HG03565 (cell line): ENCODE results near the gene WFDC10A.
"Not testable (repeated sequence)": the region's sequence is repeated elsewhere in the genome, so short reads cannot be mapped to it uniquely, and the experiment has no call there.

ENCODE experiments used
- ATAC-seq: cut with Tn5 transposase; IDR thresholded peaks from one replicate; pipeline ENCODE4 v1.9.1; 2021; ENCODE audit warnings: mild to moderate bottlenecking, moderate library complexity; ENCODE audit not compliant: unreplicated experiment

WFDC10A gene

DNA sequence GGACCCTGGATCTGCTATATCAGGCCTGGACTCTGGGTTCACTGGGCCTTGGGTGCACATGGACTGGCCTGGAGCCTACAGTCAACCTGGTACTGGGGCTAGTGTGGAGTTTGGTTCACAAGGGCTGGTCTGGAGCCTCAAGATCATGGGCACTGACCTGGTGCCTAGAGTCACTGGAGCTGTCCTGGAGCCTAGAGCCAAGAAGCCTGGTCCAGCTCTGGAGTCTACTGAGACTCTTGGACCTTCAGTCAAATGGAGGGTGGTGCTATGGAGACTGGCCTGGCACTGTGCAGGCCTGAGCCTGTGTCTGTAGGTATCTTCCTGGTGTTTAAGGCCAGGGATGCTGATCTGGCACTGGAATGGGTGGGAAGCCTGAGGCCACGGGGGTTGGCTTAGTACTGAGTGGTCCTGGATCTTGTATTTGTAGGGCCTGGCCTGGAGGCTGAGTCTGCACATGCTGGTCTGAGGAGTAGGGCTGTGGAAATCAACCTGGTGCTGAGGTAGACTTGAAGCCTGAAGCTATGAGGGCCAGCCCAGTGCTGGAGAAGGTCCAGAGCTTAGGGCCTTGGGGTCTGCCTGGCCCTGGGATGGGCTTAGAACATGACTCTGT lies 18.0 kb downstream of the WFDC10A start:
- no peak for ATAC-seq

DNA sequence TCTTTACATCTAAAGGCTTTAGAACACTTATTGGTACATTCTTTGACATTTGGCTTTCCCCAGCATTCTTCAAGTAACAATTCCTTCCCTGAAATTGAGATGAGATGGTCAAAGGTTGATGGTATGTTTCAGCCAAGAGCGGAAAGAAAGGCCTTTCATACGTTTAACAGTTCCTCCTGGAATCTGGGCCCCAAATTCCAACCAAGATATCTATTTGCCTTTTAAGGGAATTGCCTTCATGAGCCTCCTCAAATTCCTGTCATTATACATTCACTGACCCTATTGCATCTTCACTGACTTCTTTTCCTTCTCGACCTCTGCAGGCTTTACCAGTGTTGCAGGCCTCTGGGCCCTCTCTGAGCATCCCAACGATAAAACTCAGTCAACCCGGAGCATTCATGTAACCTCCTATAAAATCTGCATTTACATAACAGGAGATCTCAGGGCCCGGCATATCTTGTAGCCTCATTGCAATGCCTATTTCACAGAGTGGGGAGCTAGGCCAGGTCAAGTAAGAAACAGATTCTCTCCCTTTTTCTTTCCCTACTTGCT lies 19.8 kb downstream of the WFDC10A start:
- no peak for ATAC-seq

DNA sequence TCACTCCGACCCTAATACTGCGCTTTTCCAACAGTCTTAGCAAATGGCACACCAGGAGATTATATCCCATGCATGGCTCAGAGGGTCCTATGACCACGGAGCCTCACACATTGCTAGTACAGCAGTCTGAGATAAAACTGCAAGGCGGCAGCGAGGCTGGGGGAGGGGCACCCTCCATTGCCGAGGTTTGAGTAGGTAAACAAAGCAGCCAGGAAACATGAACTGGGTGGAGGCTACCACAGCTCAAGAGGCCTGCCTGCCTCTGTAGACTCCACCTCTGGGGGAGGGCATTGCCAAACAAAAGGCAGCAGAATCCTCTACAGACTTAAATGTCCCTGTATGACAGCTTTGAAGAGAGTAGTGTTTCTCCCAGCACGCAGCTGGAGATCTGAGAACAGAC lies 22.2 kb downstream of the WFDC10A start:
- ATAC-seq = not testable (repeated sequence)

DNA sequence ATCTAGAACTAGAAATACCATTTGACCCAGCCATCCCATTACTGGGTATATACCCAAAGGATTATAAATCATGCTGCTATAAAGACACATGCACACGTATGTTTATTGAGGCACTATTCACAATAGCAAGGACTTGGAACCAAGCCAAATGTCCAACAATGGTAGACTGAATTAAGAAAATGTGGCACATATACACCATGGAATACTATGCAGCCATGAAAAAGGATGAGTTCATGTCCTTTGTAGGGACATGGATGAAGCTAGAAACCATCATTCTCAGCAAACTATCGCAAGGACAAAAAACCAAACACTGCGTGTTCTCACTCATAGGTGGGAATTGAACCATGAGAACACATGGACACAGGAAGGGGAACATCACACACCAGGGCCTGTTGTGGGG lies 27.5 kb downstream of the WFDC10A start:
- ATAC-seq = not testable (repeated sequence)

DNA sequence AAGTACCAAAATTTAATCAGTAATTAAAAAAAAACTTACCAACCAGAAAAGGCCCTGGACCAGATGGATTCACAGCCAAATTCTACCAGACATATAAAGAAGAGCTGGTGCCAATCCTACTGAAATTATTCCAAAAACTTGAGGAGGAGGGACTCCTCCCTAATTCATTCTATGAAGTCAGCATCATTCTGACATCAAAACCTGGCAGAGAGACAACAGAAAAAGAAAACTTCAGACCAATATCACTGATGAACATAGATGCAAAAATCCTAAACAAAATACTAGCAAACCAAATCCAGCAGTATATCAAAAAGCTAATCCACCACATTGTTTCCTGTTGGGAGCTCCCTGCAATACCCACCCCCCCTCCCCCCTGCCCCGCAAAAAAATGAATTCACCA lies 40.6 kb downstream of the WFDC10A start, which contains the start of gene WFDC11:
Gene WFDC11 (minus strand): TSS at position 101 of the 400 bp plus-strand sequence. CDS start 19,639 bp downstream, outside the sequence.
- no peak for ATAC-seq

DNA sequence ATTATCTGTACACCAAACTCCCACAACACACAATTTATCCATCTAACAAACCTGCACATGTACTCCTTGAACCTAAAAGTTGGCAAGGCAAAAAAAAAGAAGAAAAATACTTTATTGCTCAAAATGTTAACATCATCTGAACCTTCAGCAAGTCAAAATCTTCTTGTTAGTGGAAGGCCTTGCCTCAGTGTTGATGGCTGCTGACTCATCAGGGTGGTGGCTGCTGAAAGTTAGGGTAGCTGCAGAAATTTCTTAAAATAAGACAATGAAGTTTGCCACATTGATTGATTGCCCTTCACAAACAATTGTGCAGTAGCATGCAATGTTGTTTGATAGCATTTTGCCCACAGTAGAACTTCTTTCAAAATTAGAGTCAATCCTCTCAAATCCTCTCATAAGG lies 43.2 kb downstream of the WFDC10A start:
- ATAC-seq = no peak

DNA sequence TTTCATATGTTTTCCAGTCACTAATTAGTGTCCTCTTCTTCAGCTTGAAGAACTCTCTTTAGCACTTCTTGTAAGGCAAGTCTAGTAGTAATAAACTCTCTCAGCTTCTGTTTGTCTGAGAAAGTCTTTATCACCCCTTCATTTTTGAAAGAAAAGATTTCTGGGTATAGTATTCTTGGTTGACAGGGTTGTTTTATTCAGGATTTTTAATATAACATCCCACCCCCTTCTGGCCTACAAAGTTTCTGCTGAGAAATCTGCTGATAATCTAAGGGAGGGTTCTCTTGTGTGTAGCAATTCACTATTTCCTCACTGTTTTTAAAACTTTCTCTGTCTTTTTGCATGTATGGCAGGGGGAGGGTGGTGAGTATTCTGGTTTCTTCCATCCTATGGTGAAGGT lies 50.1 kb downstream of the WFDC10A start:
- ATAC-seq = no peak
